SU-DHL-6 (cell line): ENCODE results near the gene MAPK12.

Experiments used
- H2AFZ ChIP-seq: fragments of 200-600 bp; sonication (generic); 2 replicates; pipeline ENCODE4 v1.6.1; 2014; ENCODE audit warnings: low read depth, mild to moderate bottlenecking, moderate library complexity, mixed read lengths, antibody characterized with exemption, low read length; ENCODE audit not compliant: severe bottlenecking
- H3F3A ChIP-seq: fragments of 200-600 bp; shearing (Covaris generic); 2 replicates; pipeline ENCODE4 v1.6.0; 2016; ENCODE audit warnings: antibody characterized with exemption, mild to moderate bottlenecking; ENCODE audit not compliant: insufficient read depth
- H3K27ac ChIP-seq: fragments of 200-600 bp; sonication (generic); 2 replicates; pipeline ENCODE4 v1.5.1; 2016; ENCODE audit warnings: low read depth, mild to moderate bottlenecking, low read length, moderate library complexity, mixed read lengths
- H3K27me3 ChIP-seq: fragments of 200-600 bp; sonication (generic), shearing (Covaris generic); 2 replicates; pipeline ENCODE4 v1.6.0; 2014; ENCODE audit warnings: mild to moderate bottlenecking, low read length
- H3K36me3 ChIP-seq: fragments of 200-600 bp; sonication (generic); 2 replicates; pipeline ENCODE4 v1.6.1; 2014; ENCODE audit warnings: mild to moderate bottlenecking, low read length, mixed read lengths
- H3K4me2 ChIP-seq: fragments of 300-600, 200-600 bp; shearing (Covaris generic), sonication (generic); 2 replicates; pipeline ENCODE4 v1.6.0; 2014; ENCODE audit warnings: low read length, low read depth, mild to moderate bottlenecking; ENCODE audit not compliant: poor library complexity, severe bottlenecking
- H3K4me3 ChIP-seq: fragments of 200-600 bp; sonication (generic); 2 replicates; pipeline ENCODE4 v1.5.1; 2014; ENCODE audit warnings: antibody characterized with exemption, low read length, mild to moderate bottlenecking, mixed read lengths; ENCODE audit not compliant: insufficient read depth, poor library complexity, severe bottlenecking
- H3K79me2 ChIP-seq: fragments of 200-600 bp; sonication (generic); 2 replicates; pipeline ENCODE4 v1.6.1; 2014; ENCODE audit warnings: mild to moderate bottlenecking, low read length, moderate library complexity; ENCODE audit not compliant: insufficient read depth
- H3K9ac ChIP-seq: fragments of 200-600 bp; sonication (generic); 2 replicates; pipeline ENCODE4 v1.7.0; 2014; ENCODE audit warnings: mild to moderate bottlenecking, low read length
- H3K9me2 ChIP-seq: fragments of 200-600 bp; sonication (generic); replicated peaks from 2 replicates; pipeline ENCODE4 v1.6.1; 2014; ENCODE audit warnings: low read length; ENCODE audit not compliant: insufficient read depth
- H3K9me3 ChIP-seq: fragments of 200-600 bp; sonication (generic); 2 replicates; pipeline ENCODE4 v1.6.1; 2014; ENCODE audit warnings: low read length, mixed read lengths; ENCODE audit not compliant: insufficient read depth
- H4K20me1 ChIP-seq: fragments of 200-600 bp; sonication (generic); 2 replicates; pipeline ENCODE4 v1.6.1; 2014; ENCODE audit warnings: low read depth, mild to moderate bottlenecking, antibody characterized with exemption, low read length, moderate library complexity, mixed read lengths
- CTCF ChIP-seq: fragments of 200-600 bp; sonication (generic); IDR thresholded peaks from one replicate; pipeline ENCODE4 v1.5.1; 2017; ENCODE audit warnings: antibody characterized with exemption, mild to moderate bottlenecking, low read length, moderate library complexity; ENCODE audit not compliant: insufficient read depth, poor library complexity, severe bottlenecking
- EZH2phosphoT487 ChIP-seq: fragments of 200-600 bp; sonication (generic), shearing (Covaris generic); conservative IDR thresholded peaks from 2 replicates; pipeline ENCODE4 v1.6.1; 2018; ENCODE audit warnings: mild to moderate bottlenecking, antibody characterized with exemption, low read length, moderate library complexity, mixed read lengths

The MAPK12 gene

GRCh38 chr22:50216055-50216683 is 45.3 kb downstream of the MAPK12 start:
- no peak overlapping the region for H3K4me3 ChIP-seq
- no peak overlapping the region for H2AFZ ChIP-seq
- 0 out of 2 replicates have a peak, but pooled peaks cover 4% of the 10 kb centered on the region for H3F3A ChIP-seq
- TF ChIP-seq CTCF (no peak), EZH2phosphoT487 (no peak)
- H3K27me3 ChIP-seq: no peaks in the 10 kb centered on the region
- peaks cover under 1% of the 10 kb centered on the region; the same call in 1 of the 2 replicates for H3K36me3 ChIP-seq
- H3K9ac ChIP-seq: no peak overlapping the region
- no peaks in the 10 kb centered on the region for H4K20me1 ChIP-seq
- no peak overlapping the region for H3K27ac ChIP-seq
- H3K4me2 ChIP-seq: no peak overlapping the region
- no peaks in the 10 kb centered on the region for H3K9me3 ChIP-seq
- peaks cover 11% of the 10 kb centered on the region; the same call in 1 of the 2 replicates for H3K79me2 ChIP-seq
- no peaks in the 10 kb centered on the region for H3K9me2 ChIP-seq

GRCh38 chr22:50215297-50216054 is 46.0 kb downstream of the MAPK12 start:
- peaks cover 6% of the 10 kb centered on the region; the same call in 1 of the 2 replicates for H3K36me3 ChIP-seq
- no peaks in the 10 kb centered on the region for H3K9me2 ChIP-seq
- H3K79me2 ChIP-seq: peaks cover 15% of the 10 kb centered on the region; the same call in 1 of the 2 replicates
- H3K27me3 ChIP-seq: no peaks in the 10 kb centered on the region
- TF ChIP-seq CTCF (no peak), EZH2phosphoT487 (no peak)
- H3K9me3 ChIP-seq: no peaks in the 10 kb centered on the region
- no peaks in the 10 kb centered on the region; the same call in 1 of the 2 replicates for H4K20me1 ChIP-seq
- no peak overlapping the region for H3K9ac ChIP-seq
- 0 out of 2 replicates have a peak, but pooled peaks cover 4% of the 10 kb centered on the region for H3F3A ChIP-seq
- H3K4me3 ChIP-seq: no peak overlapping the region
- H3K4me2 ChIP-seq: no peak overlapping the region
- no peak overlapping the region for H2AFZ ChIP-seq
- H3K27ac ChIP-seq: no peak overlapping the region

- H4K20me1 ChIP-seq: no peaks in the 10 kb centered on the region; the same call in 1 of the 2 replicates
- no peak overlapping the region for H3K4me2 ChIP-seq
- H3K36me3 ChIP-seq: peaks cover 6% of the 10 kb centered on the region; the same call in 1 of the 2 replicates
- no peak overlapping the region for H3K4me3 ChIP-seq
- peaks cover 15% of the 10 kb centered on the region; the same call in 1 of the 2 replicates for H3K79me2 ChIP-seq
- 0 out of 2 replicates have a peak, but pooled peaks cover 4% of the 10 kb centered on the region for H3F3A ChIP-seq
- H3K9me2 ChIP-seq: no peaks in the 10 kb centered on the region
- no peaks in the 10 kb centered on the region for H3K27me3 ChIP-seq
- H2AFZ ChIP-seq: no peak overlapping the region
- H3K27ac ChIP-seq: no peak overlapping the region
- H3K9ac ChIP-seq: no peak overlapping the region
- no peaks in the 10 kb centered on the region for H3K9me3 ChIP-seq
- no peak for TF ChIP-seq CTCF
- no peak for TF ChIP-seq EZH2phosphoT487
These were observed 48.2 kb downstream of the MAPK12 start for GRCh38 chr22:50213263-50213662.
